Mammary epithelial cell (primary cell): ENCODE data around the gene ZFYVE1.

Source experiments
- CTCF ChIP-seq, 2 donors: IDR thresholded peaks in 1 of 2; conservative IDR thresholded peaks in 1 of 2; 2 replicates each; pipeline ENCODE4 v1.5.1; 2011 to 2012; ENCODE audit warnings: inconsistent platforms in 2 of 2, low read length in 2 of 2, mild to moderate bottlenecking in 2 of 2, control low read depth in 1 of 2, low read depth in 1 of 2; ENCODE audit not compliant: insufficient read depth in 1 of 2; ENCODE audit errors: extremely low read depth in 1 of 2
- EZH2 ChIP-seq: IDR thresholded peaks from 2 replicates; pipeline ENCODE4 v1.6.1; 2012; ENCODE audit warnings: low read length, inconsistent platforms, borderline replicate concordance

- TF ChIP-seq CTCF (conservative IDR thresholded peaks at IDR 0.05 in 1 of 2, IDR thresholded peaks at IDR 0.05 in 1 of 2; ENCODE audit: extremely low read depth in 1 of 2, insufficient read depth in 1 of 2, low read depth in 1 of 2, low read length in 2 of 2), result no peak
- no peak for TF ChIP-seq EZH2
Measured at GRCh38 chr14:73055251-73055650, 28.3 kb upstream of the ZFYVE1 start.
